SK-MEL-5 (cell line): ENCODE data around the gene ZNF385A. TPM values are rescaled to one million over a fixed set of nuclear protein-coding genes. Genes with fewer than 3 reads are reported as not detected.
"Not testable (repeated sequence)": the region's sequence is repeated elsewhere in the genome, so short reads cannot be mapped to it uniquely, and the experiment has no call there.

Experiments used
- DNase-seq: peaks from one replicate; pipeline ENCODE4 v3.0.0-alpha.2; 2016; ENCODE audit warnings: low read depth, low spot score
- in situ Hi-C: cut with HindIII; loops from 2 replicates; pipeline ENCODE4 v1.10.0; 2016; ENCODE audit warnings: low sequenced_read_pairs, high pct_unique_total_duplicates, low pct_unique_long_range_greater_than_20kb
- small RNA-seq, 2 experiments: library from RNA; depleted of rRNA; stranded (forward); fragments of <200 nt; gene quantifications; one replicate each; pipeline ENCODE3, GENCODE V24; 2014
- total RNA-seq: library from RNA; depleted of rRNA; stranded (reverse); fragments of >200 nt; shearing (Covaris generic); gene quantifications from 2 replicates; pipeline ENCODE4 v1.2.3, GENCODE V29; 2014; rRNA removed

ZNF385A gene
- total RNA-seq, 1 experiment from 2014 or later = 1.1 TPM

DNA sequence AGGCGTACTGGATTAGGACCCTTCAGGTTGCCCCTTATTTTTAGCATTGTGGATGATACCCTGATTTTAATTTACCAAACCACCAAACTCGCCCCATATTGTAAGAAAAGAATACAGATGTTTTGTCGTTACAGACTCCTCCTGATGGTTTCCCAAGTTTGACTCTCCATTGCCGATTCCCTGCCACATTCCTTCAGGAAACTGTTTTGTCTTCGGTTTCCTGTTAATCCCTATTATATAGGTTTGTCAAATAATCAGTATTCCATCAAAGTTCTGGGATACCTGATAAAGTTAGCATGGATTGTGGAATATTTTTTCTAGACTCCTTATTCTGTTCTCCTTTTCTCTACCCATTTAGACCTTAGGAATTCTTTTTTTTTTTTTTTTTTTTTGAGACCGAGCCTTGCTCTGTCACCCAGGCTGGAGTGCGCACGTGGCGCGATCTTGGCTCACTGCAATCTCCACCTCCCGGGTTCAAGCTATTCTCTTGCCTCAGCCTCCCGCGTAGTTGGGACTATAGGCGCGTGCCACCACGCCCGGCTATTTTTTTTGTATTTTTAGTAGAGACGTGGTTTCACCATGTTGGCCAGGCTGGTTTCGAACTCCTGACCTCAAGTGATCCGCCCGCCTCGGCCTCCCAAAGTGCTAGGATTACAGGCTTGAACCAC, 59.0 kb downstream of the ZNF385A start:
- in situ Hi-C loops, DNase-seq: not testable (repeated sequence)

GRCh38 chr12:54324617-54325441, 59.7 kb downstream of the ZNF385A start, which contains the start of gene COPZ1:
TSS of gene COPZ1 (plus strand) at chr12:54325131. CDS start at chr12:54325164, 33 bp downstream.
- in situ Hi-C loops = no loop called here

DNA sequence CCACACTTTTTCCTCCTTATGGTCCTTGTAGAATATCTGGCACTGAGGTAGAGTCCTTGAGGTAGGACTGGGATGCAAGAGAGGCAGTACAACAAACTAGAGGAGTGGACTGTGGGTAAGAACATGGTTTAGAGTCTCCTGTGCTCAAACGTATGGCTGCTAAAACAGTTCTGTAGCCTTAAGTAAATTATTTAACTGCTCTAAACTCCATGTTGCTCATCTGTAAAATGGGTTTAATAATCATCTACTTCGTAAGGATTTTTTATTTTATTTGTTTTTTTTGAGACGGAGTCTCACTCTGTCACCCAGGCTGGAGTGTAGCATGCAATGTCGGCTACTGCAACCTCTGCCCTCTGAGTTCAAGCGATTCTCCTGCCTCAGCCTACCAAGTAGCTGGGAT, 63.2 kb downstream of the ZNF385A start:
- DNase-seq = no peak
- in situ Hi-C loops = no loop called here

More at GRCh38 chr12:54324617-54325441, 59.7 kb downstream of the ZNF385A start, which contains the start of gene COPZ1:
- DNase-seq = peak; percentile 100

Small RNA genes within 50 kb of the gene (small RNA-seq; reads per million reads assigned to genes)
- gene MIR148B (1.3 to 151 reads per million in 2 experiments), gene RN7SL744P (0 reads per million in 2 experiments)

Other genes starting within 250 kb of the ZNF385A start
- gene SMUG1, start 195.7 kb downstream of the ZNF385A start, total RNA-seq = 74.3 and 87.8 TPM in 2 replicates
- 47.2 and 49.1 TPM in 2 replicates for gene CBX5, start 104.6 kb downstream of the ZNF385A start, total RNA-seq
- gene HNRNPA1, start 104.0 kb downstream of the ZNF385A start, total RNA-seq = 223 and 288 TPM in 2 replicates
- 0.32 TPM in 1 of 2 replicates, not detected in the other for gene NFE2, start 83.7 kb downstream of the ZNF385A start, total RNA-seq
- gene COPZ1, start 59.6 kb downstream of the ZNF385A start, total RNA-seq = 273 and 325 TPM in 2 replicates
- 0.11 TPM in 1 of 2 replicates, not detected in the other for gene GPR84, start 20.2 kb downstream of the ZNF385A start, total RNA-seq
- 19.2 and 22.6 TPM in 2 replicates for gene ITGA5, start 34.5 kb upstream of the ZNF385A start, total RNA-seq
- 0.83 TPM in 1 of 2 replicates, not detected in the other for gene GTSF1, start 88.9 kb upstream of the ZNF385A start, total RNA-seq
- gene NCKAP1L, start 113.0 kb upstream of the ZNF385A start, total RNA-seq = not detected in 2 replicates
- gene PDE1B, start 164.9 kb upstream of the ZNF385A start, total RNA-seq = 0.08 TPM in 1 of 2 replicates, not detected in the other
- 0.35 TPM in 1 of 2 replicates, not detected in the other for gene PPP1R1A, start 203.9 kb upstream of the ZNF385A start, total RNA-seq